PC-9 (cell line): ENCODE measurements around the gene LDAH.

Experiments
- EZH2 ChIP-seq: fragments of 200-600 bp; sonication (generic); IDR thresholded peaks from 2 replicates; pipeline ENCODE4 v1.8.0; 2017; ENCODE audit warnings: antibody characterized with exemption, low read depth
- TF ChIP-seq, protein P1 (sequence below): fragments of 200-600 bp; sonication (generic); conservative IDR thresholded peaks from 2 replicates; pipeline ENCODE4 v1.6.1; 2017; ENCODE audit warnings: mixed run types, antibody characterized with exemption, mild to moderate bottlenecking, moderate library complexity

DNA sequence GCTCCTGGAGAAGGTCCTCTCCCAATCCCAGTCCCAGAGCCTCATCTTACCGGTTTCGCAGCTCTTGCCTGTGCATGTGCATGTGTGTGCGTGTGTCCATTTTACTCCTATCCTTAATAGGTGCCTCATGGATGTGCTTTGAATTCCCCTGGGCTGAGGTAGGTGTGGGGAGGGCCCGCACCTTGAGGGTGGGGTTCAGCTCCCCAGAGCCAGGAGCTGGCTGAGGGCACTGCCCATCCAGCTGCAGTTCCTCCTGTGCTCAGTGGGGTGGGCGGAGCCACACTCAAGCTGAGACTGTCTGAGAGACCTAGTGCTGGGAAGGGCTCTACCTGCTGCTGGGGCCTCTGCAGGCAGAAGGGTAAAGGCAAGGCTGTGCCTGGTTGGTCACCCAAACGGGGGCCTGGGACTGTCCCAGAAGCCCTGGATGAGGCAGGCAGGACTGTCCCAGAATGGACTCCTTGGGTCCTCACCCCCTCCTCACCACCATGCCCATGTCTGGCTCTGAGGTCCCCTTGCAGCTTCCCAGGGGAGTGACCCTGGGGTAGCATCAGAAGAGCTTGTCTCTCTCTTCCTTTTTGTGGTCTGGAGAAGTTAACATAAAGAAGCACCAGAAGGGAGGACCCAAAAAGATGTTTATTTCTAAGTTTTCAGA, 147.1 kb downstream of the LDAH start:
- TF ChIP-seq, protein P1, sequence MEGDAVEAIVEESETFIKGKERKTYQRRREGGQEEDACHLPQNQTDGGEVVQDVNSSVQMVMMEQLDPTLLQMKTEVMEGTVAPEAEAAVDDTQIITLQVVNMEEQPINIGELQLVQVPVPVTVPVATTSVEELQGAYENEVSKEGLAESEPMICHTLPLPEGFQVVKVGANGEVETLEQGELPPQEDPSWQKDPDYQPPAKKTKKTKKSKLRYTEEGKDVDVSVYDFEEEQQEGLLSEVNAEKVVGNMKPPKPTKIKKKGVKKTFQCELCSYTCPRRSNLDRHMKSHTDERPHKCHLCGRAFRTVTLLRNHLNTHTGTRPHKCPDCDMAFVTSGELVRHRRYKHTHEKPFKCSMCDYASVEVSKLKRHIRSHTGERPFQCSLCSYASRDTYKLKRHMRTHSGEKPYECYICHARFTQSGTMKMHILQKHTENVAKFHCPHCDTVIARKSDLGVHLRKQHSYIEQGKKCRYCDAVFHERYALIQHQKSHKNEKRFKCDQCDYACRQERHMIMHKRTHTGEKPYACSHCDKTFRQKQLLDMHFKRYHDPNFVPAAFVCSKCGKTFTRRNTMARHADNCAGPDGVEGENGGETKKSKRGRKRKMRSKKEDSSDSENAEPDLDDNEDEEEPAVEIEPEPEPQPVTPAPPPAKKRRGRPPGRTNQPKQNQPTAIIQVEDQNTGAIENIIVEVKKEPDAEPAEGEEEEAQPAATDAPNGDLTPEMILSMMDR: no peak
- TF ChIP-seq EZH2: no peak
